ENCODE data around the gene RAB27B.

GRCh38 chr18:54786206-54786605 is 42.1 kb upstream of the RAB27B start:
- TF ChIP-seq CTCF (IDR thresholded peaks at IDR 0.05) = no peak
- TF ChIP-seq POLR2A (IDR thresholded peaks at IDR 0.05) = no peak
- TF ChIP-seq POLR2AphosphoS5 (IDR thresholded peaks at IDR 0.05) = no peak
